Tibial nerve (tissue), 4 donors: ENCODE data around the gene HMHB1. TPM values are rescaled to one million over a fixed set of nuclear protein-coding genes. Genes with fewer than 3 reads are reported as not detected.

Source experiments
- DNase-seq, 2 donors: peaks; one replicate each; pipeline ENCODE4 v3.0.0-alpha.2; 2019; ENCODE audit warnings: low spot score in 2 of 2
- H3K27ac ChIP-seq, 4 donors: fragments of 200-600 bp; sonication (generic) in 3 of 4; one replicate each; pipeline ENCODE4 v1.5.1; 2017 to 2019; ENCODE audit warnings: mild to moderate bottlenecking in 1 of 4
- H3K27me3 ChIP-seq, 2 donors: fragments of 200-600 bp; sonication (generic) in 1 of 2; one replicate each; pipeline versions ENCODE4 v1.5.1 to v1.6.0; 2017 to 2019
- H3K36me3 ChIP-seq, 3 donors: fragments of 200-600 bp; sonication (generic); one replicate each; pipeline ENCODE4 v1.5.1; 2018 to 2019
- H3K4me1 ChIP-seq, 4 donors: fragments of 200-600 bp; sonication (generic) in 3 of 4; one replicate each; pipeline ENCODE4 v1.5.1; 2017 to 2019
- H3K4me3 ChIP-seq, 4 donors: fragments of 200-600 bp; sonication (generic) in 3 of 4; one replicate each; pipeline ENCODE4 v1.5.1; 2017 to 2019; ENCODE audit warnings: mild to moderate bottlenecking in 1 of 4, moderate library complexity in 1 of 4
- H3K9me3 ChIP-seq, 4 donors: fragments of 200-600 bp; sonication (generic) in 3 of 4; one replicate each; pipeline ENCODE4 v1.5.1; 2017 to 2019
- CTCF ChIP-seq, 5 experiments: fragments of 200-600 bp in 3 of 5; fragments of 450-650 bp in 2 of 5; sonication (generic) in 3 of 5; IDR thresholded peaks; one replicate each; pipeline ENCODE4 v1.5.1; 2016 to 2019; ENCODE audit warnings: antibody characterized with exemption in 5 of 5, mild to moderate bottlenecking in 3 of 5, moderate library complexity in 2 of 5
- EP300 ChIP-seq, 2 donors: sonication (generic); formaldehyde crosslinking; IDR thresholded peaks; one replicate each; pipeline ENCODE4 v1.6.1; 2017; ENCODE audit warnings: antibody characterized with exemption in 2 of 2, mild to moderate bottlenecking in 1 of 2
- POLR2A ChIP-seq, 2 donors: fragments of 450-650 bp; IDR thresholded peaks; one replicate each; pipeline ENCODE4 v1.6.1; 2017; ENCODE audit warnings: antibody characterized with exemption in 2 of 2, mild to moderate bottlenecking in 2 of 2, moderate library complexity in 2 of 2
- WGBS, 2 donors: methylation state at CpG; one replicate each; pipeline ENCODE4 v1.1.5; 2018; 5-methylcytosine and 5-hydroxymethylcytosine counted together
- total RNA-seq, 4 donors: library from RNA; depleted of rRNA; stranded (reverse); fragments of >200 nt; gene quantifications; one replicate each; pipeline ENCODE4 v1.1.0, GENCODE V29; 2016

Gene HMHB1
- total RNA-seq, 4 donors from 2014 or later: not detected

GRCh38 chr5:143779506-143779905 is 32.5 kb upstream of the HMHB1 start:
- H3K27ac ChIP-seq: no peak overlapping the region
- no peak for DNase-seq
- no peak overlapping the region for H3K4me3 ChIP-seq
- H3K27me3 ChIP-seq: no peaks in the 10 kb centered on the region
- TF ChIP-seq POLR2A (IDR thresholded peaks at IDR 0.05) (no peak), CTCF (IDR thresholded peaks at IDR 0.05) (no peak), EP300 (IDR thresholded peaks at IDR 0.05) (no peak)
- no peaks in the 10 kb centered on the region for H3K9me3 ChIP-seq
- no peaks in the 10 kb centered on the region for H3K36me3 ChIP-seq
- H3K4me1 ChIP-seq: peaks cover 0 to 8% (median 0%) of the 10 kb centered on the region in 4 donors
- 94 to 96% methylated on average over 2 of the region's 2 CpGs for WGBS, 2 donors

- Histone ChIP-seq H3K9me3 (no peaks in the 10 kb centered on the region), H3K36me3 (no peaks in the 10 kb centered on the region), H3K27ac (no peak overlapping the region), H3K4me1 (peaks cover 0 to 8% (median 0%) of the 10 kb centered on the region in 4 donors), H3K27me3 (no peaks in the 10 kb centered on the region), H3K4me3 (no peak overlapping the region)
- DNase-seq: no peak
- no peak for TF ChIP-seq CTCF (IDR thresholded peaks at IDR 0.05)
- no peak for TF ChIP-seq POLR2A (IDR thresholded peaks at IDR 0.05)
- no peak for TF ChIP-seq EP300 (IDR thresholded peaks at IDR 0.05)
- 43% methylated on average over 2 of the region's 2 CpGs for WGBS, 2 donors
Observed at GRCh38 chr5:143781993-143782520, 29.9 kb upstream of the HMHB1 start.

GRCh38 chr5:143782588-143783386 is 29.2 kb upstream of the HMHB1 start:
- WGBS, 2 donors: 55 to 60% methylated on average over 3 of the region's 3 CpGs
- DNase-seq: no peak
- H3K36me3 ChIP-seq: no peaks in the 10 kb centered on the region

GRCh38 chr5:143788401-143788800 is 23.6 kb upstream of the HMHB1 start:
- 52 to 64% methylated on average over 1 of the region's 1 CpG for WGBS, 2 donors
- Histone ChIP-seq H3K36me3 (no peaks in the 10 kb centered on the region), H3K27me3 (no peaks in the 10 kb centered on the region), H3K4me1 (peaks cover 0 to 18% (median 4%) of the 10 kb centered on the region in 4 donors), H3K9me3 (no peaks in the 10 kb centered on the region), H3K27ac (no peak overlapping the region), H3K4me3 (no peak overlapping the region)
- DNase-seq: no peak
- TF ChIP-seq EP300 (IDR thresholded peaks at IDR 0.05): no peak
- TF ChIP-seq POLR2A (IDR thresholded peaks at IDR 0.05): no peak
- no peak for TF ChIP-seq CTCF (IDR thresholded peaks at IDR 0.05)

More at GRCh38 chr5:143782588-143783386, 29.2 kb upstream of the HMHB1 start:
- H3K27ac ChIP-seq: no peak overlapping the region
- H3K4me3 ChIP-seq: no peak overlapping the region
- no peaks in the 10 kb centered on the region for H3K9me3 ChIP-seq
- peaks cover 0 to 8% (median 0%) of the 10 kb centered on the region in 4 donors for H3K4me1 ChIP-seq
- no peaks in the 10 kb centered on the region for H3K27me3 ChIP-seq
- TF ChIP-seq POLR2A (IDR thresholded peaks at IDR 0.05) (no peak), CTCF (IDR thresholded peaks at IDR 0.05) (no peak), EP300 (IDR thresholded peaks at IDR 0.05) (no peak)

- H3K36me3 ChIP-seq: no peaks in the 10 kb centered on the region
- no peak for DNase-seq
- no peak overlapping the region for H3K27ac ChIP-seq
- H3K27me3 ChIP-seq: no peaks in the 10 kb centered on the region
- peaks cover 0 to 18% (median 5%) of the 10 kb centered on the region in 4 donors for H3K4me1 ChIP-seq
- 96 to 97% methylated on average over 2 of the region's 2 CpGs for WGBS, 2 donors
- no peaks in the 10 kb centered on the region for H3K9me3 ChIP-seq
- H3K4me3 ChIP-seq: no peak overlapping the region
- TF ChIP-seq CTCF (IDR thresholded peaks at IDR 0.05) (no peak), EP300 (IDR thresholded peaks at IDR 0.05) (no peak), POLR2A (IDR thresholded peaks at IDR 0.05) (no peak)
Observed at GRCh38 chr5:143790457-143791112, 21.4 kb upstream of the HMHB1 start.
